ENCODE results near the gene NUDT14. TPM values are rescaled to one million over a fixed set of nuclear protein-coding genes. Genes with fewer than 3 reads are reported as not detected.

Gene NUDT14
- total RNA-seq, 1 experiment from 2014 or later = 26.1 TPM

DNA sequence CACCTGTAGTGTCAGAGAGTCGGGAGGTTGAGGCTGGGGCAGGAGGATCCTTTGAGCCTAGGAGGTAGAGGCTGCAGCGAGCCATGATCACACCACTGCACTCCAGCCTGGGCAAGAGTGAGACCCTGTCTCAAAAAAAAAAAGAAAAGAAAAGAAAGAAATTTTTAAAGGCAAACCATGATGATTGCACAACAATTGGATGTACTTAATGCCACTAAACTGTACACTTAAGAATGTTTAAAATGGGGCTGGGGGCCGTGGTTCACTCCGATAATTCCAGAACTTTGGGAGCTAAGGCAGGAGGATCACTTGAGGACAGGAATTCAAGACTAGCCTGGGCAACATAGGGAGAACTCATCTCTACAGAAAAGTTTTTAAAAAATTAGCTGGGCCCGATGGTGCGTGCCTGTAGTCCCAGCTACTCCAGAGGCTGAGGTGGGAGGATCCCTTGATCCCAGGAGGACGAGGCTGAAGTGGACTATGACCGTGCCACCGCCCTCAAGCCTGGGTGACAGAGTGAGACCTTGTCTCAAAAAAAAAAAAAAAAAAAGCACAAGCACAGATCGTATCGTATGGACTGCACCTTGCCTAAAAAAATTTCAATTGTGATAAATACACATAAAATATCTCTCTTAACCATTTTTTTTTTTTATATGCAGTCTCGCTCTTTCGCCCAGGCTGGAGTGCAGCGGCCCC is 45.3 kb downstream of the NUDT14 start:
- BruUV-seq (replicated peaks) = no TSS peak
- H3K27me3 Mint-ChIP-seq (ENCODE audit: insufficient read depth, unreplicated experiment) = peaks cover 14% of the 10 kb centered on the region
- H3K4me1 Mint-ChIP-seq (ENCODE audit: insufficient read depth, unreplicated experiment) = no peaks in the 10 kb centered on the region
- no peak for DNase-seq (ENCODE audit: unreplicated experiment)
- intact Hi-C loops (cut with micrococcal nuclease) = no loop called here
- ChIA-PET POLR2A (interaction anchor here (0.6 kb wide), 1 partner anchor 16 kb away, joined by 3 read pairs; no protein-coding TSS in a partner anchor), CTCF (no interaction called here)
- no peak overlapping the region for H3K27ac Mint-ChIP-seq (ENCODE audit: low read depth, unreplicated experiment)
- H3K9me3 Mint-ChIP-seq (ENCODE audit: unreplicated experiment) = peaks cover 8% of the 10 kb centered on the region
- peaks cover 3% of the 10 kb centered on the region for H3K36me3 Mint-ChIP-seq (ENCODE audit: insufficient read depth, unreplicated experiment)
- TF ChIP-seq, protein P1, sequence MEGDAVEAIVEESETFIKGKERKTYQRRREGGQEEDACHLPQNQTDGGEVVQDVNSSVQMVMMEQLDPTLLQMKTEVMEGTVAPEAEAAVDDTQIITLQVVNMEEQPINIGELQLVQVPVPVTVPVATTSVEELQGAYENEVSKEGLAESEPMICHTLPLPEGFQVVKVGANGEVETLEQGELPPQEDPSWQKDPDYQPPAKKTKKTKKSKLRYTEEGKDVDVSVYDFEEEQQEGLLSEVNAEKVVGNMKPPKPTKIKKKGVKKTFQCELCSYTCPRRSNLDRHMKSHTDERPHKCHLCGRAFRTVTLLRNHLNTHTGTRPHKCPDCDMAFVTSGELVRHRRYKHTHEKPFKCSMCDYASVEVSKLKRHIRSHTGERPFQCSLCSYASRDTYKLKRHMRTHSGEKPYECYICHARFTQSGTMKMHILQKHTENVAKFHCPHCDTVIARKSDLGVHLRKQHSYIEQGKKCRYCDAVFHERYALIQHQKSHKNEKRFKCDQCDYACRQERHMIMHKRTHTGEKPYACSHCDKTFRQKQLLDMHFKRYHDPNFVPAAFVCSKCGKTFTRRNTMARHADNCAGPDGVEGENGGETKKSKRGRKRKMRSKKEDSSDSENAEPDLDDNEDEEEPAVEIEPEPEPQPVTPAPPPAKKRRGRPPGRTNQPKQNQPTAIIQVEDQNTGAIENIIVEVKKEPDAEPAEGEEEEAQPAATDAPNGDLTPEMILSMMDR (IDR thresholded peaks at IDR 0.05; ENCODE audit: unreplicated experiment) = no peak
- H3K4me3 Mint-ChIP-seq (ENCODE audit: unreplicated experiment) = no peak overlapping the region

DNA sequence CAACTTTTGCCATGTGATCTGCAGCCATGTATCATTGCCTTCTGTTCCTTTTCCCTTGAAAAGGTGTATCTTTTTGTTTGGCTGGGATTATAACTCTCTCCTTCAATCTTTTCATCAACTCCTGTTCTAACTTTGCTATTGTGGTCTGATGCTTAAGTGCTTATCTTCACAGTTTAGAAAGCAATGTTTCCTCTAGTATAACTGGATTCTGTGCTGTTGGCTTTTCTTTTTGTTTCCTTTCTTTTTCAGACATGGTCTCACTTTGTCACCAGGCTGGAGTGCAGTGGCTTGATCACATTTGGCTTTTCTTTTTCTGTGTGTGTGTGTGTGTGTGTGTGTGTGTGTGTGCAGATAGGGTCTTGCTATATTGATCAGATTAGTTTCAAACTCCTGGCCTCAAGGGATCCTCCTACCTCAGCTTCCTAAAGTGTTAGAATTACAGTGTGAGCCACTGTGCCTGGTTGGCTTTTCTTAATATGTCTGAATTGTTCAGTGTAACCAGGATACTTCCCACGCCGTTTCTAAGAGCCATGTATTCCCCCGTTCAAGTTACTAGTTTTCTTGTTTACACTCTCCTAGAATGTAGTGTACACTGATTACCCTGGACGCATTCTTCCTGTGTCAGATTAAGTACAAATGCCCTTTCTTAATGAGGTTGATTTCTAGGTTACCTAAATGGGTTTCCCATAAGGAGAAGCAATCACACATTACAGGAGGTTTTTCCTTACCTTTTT is 48.0 kb downstream of the NUDT14 start:
- BruUV-seq (replicated peaks) = no TSS peak
- intact Hi-C loops (cut with micrococcal nuclease) = no loop called here
- TF ChIP-seq, protein P1 (IDR thresholded peaks at IDR 0.05; ENCODE audit: unreplicated experiment) = no peak
- DNase-seq (ENCODE audit: unreplicated experiment) = no peak
- peaks cover 25% of the 10 kb centered on the region for H3K27me3 Mint-ChIP-seq (ENCODE audit: insufficient read depth, unreplicated experiment)
- H3K4me1 Mint-ChIP-seq (ENCODE audit: insufficient read depth, unreplicated experiment) = no peaks in the 10 kb centered on the region
- H3K9me3 Mint-ChIP-seq (ENCODE audit: unreplicated experiment) = no peaks in the 10 kb centered on the region
- H3K27ac Mint-ChIP-seq (ENCODE audit: low read depth, unreplicated experiment) = no peak overlapping the region
- H3K36me3 Mint-ChIP-seq (ENCODE audit: insufficient read depth, unreplicated experiment) = peaks cover 5% of the 10 kb centered on the region
- no peak overlapping the region for H3K4me3 Mint-ChIP-seq (ENCODE audit: unreplicated experiment)
- CTCF ChIA-PET = no interaction called here
- POLR2A ChIA-PET = no interaction called here

DNA sequence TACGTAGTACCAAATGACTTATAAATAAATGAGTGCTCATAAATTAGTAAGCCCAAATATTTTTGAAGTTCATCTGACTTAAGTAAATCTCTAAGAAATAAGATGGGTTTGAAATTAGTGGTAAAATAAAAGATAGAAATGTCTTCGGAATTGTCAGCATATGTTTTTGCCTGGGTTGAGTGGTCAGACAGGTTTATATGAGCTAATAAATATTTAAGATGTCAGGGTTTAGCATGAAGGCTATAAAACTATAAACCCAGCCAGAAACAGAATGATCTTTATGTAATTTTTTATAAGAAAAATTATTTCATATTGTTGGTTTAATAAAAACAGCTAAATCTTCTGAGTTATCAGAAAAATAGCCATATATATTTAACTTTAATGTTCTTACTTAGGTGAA is 49.9 kb downstream of the NUDT14 start:
- H3K27me3 Mint-ChIP-seq (ENCODE audit: insufficient read depth, unreplicated experiment) = peaks cover 44% of the 10 kb centered on the region
- no peaks in the 10 kb centered on the region for H3K4me1 Mint-ChIP-seq (ENCODE audit: insufficient read depth, unreplicated experiment)
- TF ChIP-seq, protein P1 (IDR thresholded peaks at IDR 0.05; ENCODE audit: unreplicated experiment) = no peak
- intact Hi-C loops (cut with micrococcal nuclease) = no loop called here
- ChIA-PET POLR2A (interaction anchor here (1.6 kb wide), 1 partner anchor 28 kb away, joined by 3 read pairs; no protein-coding TSS in a partner anchor), CTCF (interaction anchor here (0.7 to 1.2 kb wide), 2 partner anchors 22 to 35 kb away, joined by 3 to 4 read pairs; no protein-coding TSS in a partner anchor)
- H3K4me3 Mint-ChIP-seq (ENCODE audit: unreplicated experiment) = no peak overlapping the region
- no TSS peak for BruUV-seq (replicated peaks)
- no peaks in the 10 kb centered on the region for H3K9me3 Mint-ChIP-seq (ENCODE audit: unreplicated experiment)
- peaks cover 5% of the 10 kb centered on the region for H3K36me3 Mint-ChIP-seq (ENCODE audit: insufficient read depth, unreplicated experiment)
- no peak for DNase-seq (ENCODE audit: unreplicated experiment)
- no peak overlapping the region for H3K27ac Mint-ChIP-seq (ENCODE audit: low read depth, unreplicated experiment)

DNA sequence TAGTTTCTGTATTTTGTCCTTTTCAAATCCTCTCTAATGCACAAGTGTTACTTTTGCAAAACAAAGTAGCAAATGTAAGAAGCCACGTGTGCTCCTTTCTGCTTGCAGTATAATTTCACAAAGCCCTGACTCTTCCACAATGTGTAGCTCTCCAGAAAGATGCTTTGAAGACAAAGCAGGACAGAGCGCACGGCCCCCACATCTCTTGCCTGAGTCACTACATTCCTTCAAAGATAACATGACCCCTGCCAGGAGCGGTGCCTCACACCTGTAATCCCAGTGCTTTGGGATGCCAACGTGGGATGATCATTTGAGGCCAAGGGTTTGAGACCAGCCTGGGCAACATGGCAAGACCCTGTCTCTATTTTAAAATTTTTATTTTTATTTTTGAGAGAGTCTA is 53.1 kb downstream of the NUDT14 start:
- Mint-ChIP-seq H3K9me3 (ENCODE audit: unreplicated experiment) (no peaks in the 10 kb centered on the region), H3K4me3 (ENCODE audit: unreplicated experiment) (no peak overlapping the region), H3K36me3 (ENCODE audit: insufficient read depth, unreplicated experiment) (peaks cover 5% of the 10 kb centered on the region), H3K27ac (ENCODE audit: low read depth, unreplicated experiment) (no peak overlapping the region), H3K4me1 (ENCODE audit: insufficient read depth, unreplicated experiment) (no peaks in the 10 kb centered on the region), H3K27me3 (ENCODE audit: insufficient read depth, unreplicated experiment) (peaks cover 68% of the 10 kb centered on the region)
- ChIA-PET CTCF (interaction anchor here (0.6 to 1.0 kb wide), 4 partner anchors 34 to 342 kb away, joined by 3 to 4 read pairs (median 4); no protein-coding TSS in a partner anchor), POLR2A (interaction anchor here (0.8 kb wide), 1 partner anchor 8 kb away, joined by 4 read pairs; no protein-coding TSS in a partner anchor)
- TF ChIP-seq, protein P1 (IDR thresholded peaks at IDR 0.05; ENCODE audit: unreplicated experiment) = no peak
- DNase-seq (ENCODE audit: unreplicated experiment) = no peak
- no TSS peak for BruUV-seq (replicated peaks)
- intact Hi-C loops (cut with micrococcal nuclease) = no loop called here
